Measurements from ENCODE around the gene IQSEC1.
A peak's percentile ranks its signal among the peaks of the same experiment; 100 is the strongest.

Gene IQSEC1

DNA sequence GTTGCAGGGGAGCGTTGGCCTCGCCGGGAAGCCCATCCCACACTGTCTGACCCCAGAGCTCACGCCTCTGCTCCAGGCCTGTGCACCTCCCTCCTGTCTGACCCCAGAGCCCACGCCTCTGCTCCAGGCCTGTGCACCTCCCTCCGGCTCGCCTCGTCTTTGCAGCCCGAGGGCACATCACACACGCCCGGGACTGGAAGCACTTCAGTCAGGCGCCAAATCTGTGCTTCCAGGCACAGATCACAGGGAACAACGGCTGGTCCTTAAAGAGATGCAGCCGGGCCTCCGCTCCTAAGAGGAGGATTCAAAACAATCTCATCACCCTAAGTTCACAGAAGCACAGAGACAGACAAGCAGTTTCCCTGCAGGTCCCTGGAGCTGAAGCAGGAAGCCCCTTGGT, 128.8 kb downstream of the IQSEC1 start:
- Histone ChIP-seq H3K36me3 (ENCODE audit: control insufficient read depth, insufficient read depth, low read length) (peaks cover 16% of the 10 kb centered on the region), H3K27ac (ENCODE audit: low read depth, low read length, severe bottlenecking) (peak overlapping the region; percentile 57), H3K4me3 (ENCODE audit: extremely low read depth, insufficient read depth, low read length, poor library complexity, severe bottlenecking) (no peak overlapping the region), H3K9me3 (ENCODE audit: control insufficient read depth, low read length) (no peaks in the 10 kb centered on the region), H3K4me1 (ENCODE audit: control insufficient read depth, insufficient read depth, low read length, poor library complexity, severe bottlenecking) (peaks cover 10% of the 10 kb centered on the region)
- WGBS, 2 experiments (ENCODE audit: insufficient coverage in 2 of 2), result 79 to 84% methylated on average over 11 to 15 of the region's 15 CpGs

DNA sequence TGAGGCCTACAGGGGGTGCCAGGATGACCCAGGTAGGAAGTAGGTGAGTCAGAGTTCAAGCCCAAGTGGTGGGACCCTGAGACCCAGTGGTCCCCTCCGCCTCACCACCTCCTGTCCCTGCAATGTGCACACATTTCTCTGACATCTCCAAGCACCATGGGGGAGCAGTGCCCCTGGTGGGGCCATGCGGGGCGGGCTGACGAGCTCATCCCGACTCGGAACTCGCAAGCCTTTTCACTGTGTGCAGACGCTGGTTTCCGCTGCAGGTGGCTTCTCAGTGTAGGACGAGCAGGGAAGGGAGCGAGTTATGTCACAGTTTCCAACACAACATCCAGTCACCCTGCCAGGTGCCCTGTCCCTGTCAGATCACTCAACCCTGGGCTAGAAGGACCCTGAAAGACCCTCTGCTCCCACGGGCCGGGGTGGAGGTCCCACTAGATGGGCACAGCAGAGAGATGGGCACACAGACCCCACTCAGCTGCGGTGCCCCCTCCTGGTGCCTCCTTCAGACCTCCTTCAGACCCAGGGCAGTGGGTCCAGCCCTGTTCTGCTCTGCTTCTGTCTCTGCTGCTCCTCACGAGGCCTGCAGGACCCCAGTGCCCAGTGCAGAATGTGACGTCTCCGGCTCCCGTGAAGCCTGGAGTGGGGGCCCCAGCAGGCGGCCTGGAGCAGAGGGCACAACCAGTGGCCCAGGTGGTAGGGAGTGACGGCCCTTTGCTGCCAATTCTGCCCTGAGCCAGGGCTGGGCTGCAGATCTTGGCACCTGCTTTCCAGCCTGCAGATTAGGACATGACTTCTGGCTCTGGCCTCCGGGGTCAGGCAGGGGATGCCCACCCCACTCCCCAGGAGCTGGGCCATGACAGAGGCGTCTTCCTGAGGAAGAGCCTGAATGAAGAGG, 129.9 kb downstream of the IQSEC1 start:
- Histone ChIP-seq H3K4me3 (ENCODE audit: extremely low read depth, insufficient read depth, low read length, poor library complexity, severe bottlenecking) (no peak overlapping the region), H3K9me3 (ENCODE audit: control insufficient read depth, low read length) (no peaks in the 10 kb centered on the region), H3K4me1 (ENCODE audit: control insufficient read depth, insufficient read depth, low read length, poor library complexity, severe bottlenecking) (peaks cover 10% of the 10 kb centered on the region), H3K36me3 (ENCODE audit: control insufficient read depth, insufficient read depth, low read length) (peaks cover 19% of the 10 kb centered on the region), H3K27ac (ENCODE audit: low read depth, low read length, severe bottlenecking) (no peak overlapping the region)
- WGBS, 2 experiments (ENCODE audit: insufficient coverage in 2 of 2), result 89 to 90% methylated on average over 18 to 19 of the region's 22 CpGs

DNA sequence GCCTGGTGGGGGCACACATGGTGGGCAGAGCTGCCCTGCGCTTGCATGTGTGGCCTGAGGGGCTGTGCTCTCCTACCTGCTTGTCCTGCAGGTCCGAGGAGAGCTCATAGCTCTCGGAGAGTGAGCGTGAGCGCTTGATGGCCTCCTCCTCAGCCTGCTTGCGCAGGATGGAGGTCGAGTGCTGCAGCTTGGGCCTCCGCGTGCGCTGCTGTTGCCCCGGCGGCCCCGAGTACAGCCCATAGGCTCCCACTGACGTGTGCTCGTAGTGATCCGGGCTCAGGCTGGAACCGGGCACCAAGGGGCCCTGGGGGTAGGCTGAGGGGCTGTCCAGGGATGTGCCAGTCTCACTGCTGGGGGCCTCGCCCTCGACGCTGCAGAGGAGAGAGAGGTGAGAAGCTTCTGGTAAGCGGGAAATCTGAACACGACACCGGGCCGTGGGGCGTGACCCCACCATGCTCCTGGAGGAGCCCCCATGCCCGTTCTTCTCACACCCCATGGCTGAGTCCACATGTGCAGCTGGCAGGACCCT, 131.7 kb downstream of the IQSEC1 start:
- H3K9me3 ChIP-seq (ENCODE audit: control insufficient read depth, low read length), result no peaks in the 10 kb centered on the region
- no peak overlapping the region for H3K4me3 ChIP-seq (ENCODE audit: extremely low read depth, insufficient read depth, low read length, poor library complexity, severe bottlenecking)
- peaks cover 10% of the 10 kb centered on the region for H3K4me1 ChIP-seq (ENCODE audit: control insufficient read depth, insufficient read depth, low read length, poor library complexity, severe bottlenecking)
- H3K27ac ChIP-seq (ENCODE audit: low read depth, low read length, severe bottlenecking), result no peak overlapping the region
- H3K36me3 ChIP-seq (ENCODE audit: control insufficient read depth, insufficient read depth, low read length), result peaks cover 30% of the 10 kb centered on the region
- 95 to 96% methylated on average over 19 to 26 of the region's 26 CpGs for WGBS, 2 experiments (ENCODE audit: insufficient coverage in 2 of 2)

DNA sequence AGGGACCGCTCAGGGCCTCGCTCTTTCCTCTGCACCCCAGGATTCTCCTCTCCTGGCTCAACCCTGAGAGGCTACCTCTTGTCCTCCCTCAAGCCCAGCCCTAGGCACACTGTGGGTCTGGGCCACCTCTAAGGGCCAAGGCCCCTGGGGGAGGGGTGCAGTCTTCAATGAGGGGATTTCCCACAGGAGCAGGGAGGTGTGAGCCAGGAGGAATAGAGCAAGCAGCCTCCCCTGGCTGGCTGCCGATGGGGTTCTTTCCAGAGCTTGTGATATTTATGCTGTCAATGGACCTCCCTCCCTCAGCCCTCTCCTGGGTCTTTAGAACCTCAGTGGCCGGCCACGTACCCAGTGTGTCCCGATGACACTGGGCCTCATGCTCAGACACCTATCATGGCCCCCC, 132.4 kb downstream of the IQSEC1 start:
- peaks cover 36% of the 10 kb centered on the region for H3K36me3 ChIP-seq (ENCODE audit: control insufficient read depth, insufficient read depth, low read length)
- H3K4me1 ChIP-seq (ENCODE audit: control insufficient read depth, insufficient read depth, low read length, poor library complexity, severe bottlenecking), result peaks cover 6% of the 10 kb centered on the region
- H3K9me3 ChIP-seq (ENCODE audit: control insufficient read depth, low read length), result no peaks in the 10 kb centered on the region
- no peak overlapping the region for H3K27ac ChIP-seq (ENCODE audit: low read depth, low read length, severe bottlenecking)
- WGBS, 2 experiments (ENCODE audit: insufficient coverage in 2 of 2), result 96% methylated on average over 4 to 6 of the region's 6 CpGs
- no peak overlapping the region for H3K4me3 ChIP-seq (ENCODE audit: extremely low read depth, insufficient read depth, low read length, poor library complexity, severe bottlenecking)

DNA sequence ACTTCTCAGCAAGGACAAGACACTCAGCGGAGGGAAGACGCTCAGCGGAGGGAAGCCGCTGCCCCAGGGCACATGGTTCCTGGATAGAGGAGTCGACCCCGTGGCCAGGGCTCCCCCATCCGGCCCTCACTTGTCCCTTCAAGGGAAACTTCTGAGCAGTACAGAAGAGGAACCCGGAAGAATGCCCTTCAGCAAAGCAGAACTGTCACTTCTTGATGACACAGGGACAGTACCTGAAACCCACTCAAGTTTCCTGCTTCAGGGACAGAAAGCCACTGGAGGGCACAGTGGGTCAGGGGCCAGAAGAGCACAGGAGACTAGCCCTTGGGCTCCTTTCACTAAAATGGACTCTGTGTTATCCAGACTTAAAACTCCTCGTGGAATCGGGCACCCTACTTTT, 134.1 kb downstream of the IQSEC1 start:
- H3K9me3 ChIP-seq (ENCODE audit: control insufficient read depth, low read length), result no peaks in the 10 kb centered on the region
- no peak overlapping the region for H3K4me3 ChIP-seq (ENCODE audit: extremely low read depth, insufficient read depth, low read length, poor library complexity, severe bottlenecking)
- H3K27ac ChIP-seq (ENCODE audit: low read depth, low read length, severe bottlenecking), result no peak overlapping the region
- peaks cover 45% of the 10 kb centered on the region for H3K36me3 ChIP-seq (ENCODE audit: control insufficient read depth, insufficient read depth, low read length)
- H3K4me1 ChIP-seq (ENCODE audit: control insufficient read depth, insufficient read depth, low read length, poor library complexity, severe bottlenecking), result peaks cover 9% of the 10 kb centered on the region
- 90 to 91% methylated on average over 10 of the region's 10 CpGs for WGBS, 2 experiments (ENCODE audit: insufficient coverage in 2 of 2)

DNA sequence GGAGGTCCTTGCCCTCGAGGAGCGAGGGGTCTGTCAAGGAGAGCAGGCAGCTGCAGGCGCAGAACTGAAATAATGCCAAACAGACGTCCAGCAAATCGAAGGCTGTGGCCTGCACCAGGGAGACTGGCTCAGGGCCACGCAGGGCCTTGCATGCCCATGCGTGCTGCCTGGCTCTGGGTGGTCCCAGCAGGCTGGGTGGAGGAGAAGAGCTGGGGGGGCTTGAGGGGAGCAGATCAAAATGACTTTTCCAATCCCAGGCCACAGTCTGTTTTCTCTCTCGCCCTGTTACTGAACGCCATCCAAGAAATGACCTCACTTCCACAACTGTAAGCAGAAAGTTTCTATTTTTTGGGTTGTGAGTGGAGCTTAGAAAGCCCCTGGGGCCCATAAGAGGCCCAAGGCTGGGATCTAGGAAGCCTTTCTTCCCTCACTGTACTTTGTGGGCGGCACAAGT, 134.9 kb downstream of the IQSEC1 start:
- no peaks in the 10 kb centered on the region for H3K9me3 ChIP-seq (ENCODE audit: control insufficient read depth, low read length)
- peaks cover 9% of the 10 kb centered on the region for H3K4me1 ChIP-seq (ENCODE audit: control insufficient read depth, insufficient read depth, low read length, poor library complexity, severe bottlenecking)
- no peak overlapping the region for H3K27ac ChIP-seq (ENCODE audit: low read depth, low read length, severe bottlenecking)
- no peak overlapping the region for H3K4me3 ChIP-seq (ENCODE audit: extremely low read depth, insufficient read depth, low read length, poor library complexity, severe bottlenecking)
- peaks cover 50% of the 10 kb centered on the region for H3K36me3 ChIP-seq (ENCODE audit: control insufficient read depth, insufficient read depth, low read length)
- WGBS, 2 experiments (ENCODE audit: insufficient coverage in 2 of 2), result 88 to 96% methylated on average over 7 to 9 of the region's 10 CpGs

DNA sequence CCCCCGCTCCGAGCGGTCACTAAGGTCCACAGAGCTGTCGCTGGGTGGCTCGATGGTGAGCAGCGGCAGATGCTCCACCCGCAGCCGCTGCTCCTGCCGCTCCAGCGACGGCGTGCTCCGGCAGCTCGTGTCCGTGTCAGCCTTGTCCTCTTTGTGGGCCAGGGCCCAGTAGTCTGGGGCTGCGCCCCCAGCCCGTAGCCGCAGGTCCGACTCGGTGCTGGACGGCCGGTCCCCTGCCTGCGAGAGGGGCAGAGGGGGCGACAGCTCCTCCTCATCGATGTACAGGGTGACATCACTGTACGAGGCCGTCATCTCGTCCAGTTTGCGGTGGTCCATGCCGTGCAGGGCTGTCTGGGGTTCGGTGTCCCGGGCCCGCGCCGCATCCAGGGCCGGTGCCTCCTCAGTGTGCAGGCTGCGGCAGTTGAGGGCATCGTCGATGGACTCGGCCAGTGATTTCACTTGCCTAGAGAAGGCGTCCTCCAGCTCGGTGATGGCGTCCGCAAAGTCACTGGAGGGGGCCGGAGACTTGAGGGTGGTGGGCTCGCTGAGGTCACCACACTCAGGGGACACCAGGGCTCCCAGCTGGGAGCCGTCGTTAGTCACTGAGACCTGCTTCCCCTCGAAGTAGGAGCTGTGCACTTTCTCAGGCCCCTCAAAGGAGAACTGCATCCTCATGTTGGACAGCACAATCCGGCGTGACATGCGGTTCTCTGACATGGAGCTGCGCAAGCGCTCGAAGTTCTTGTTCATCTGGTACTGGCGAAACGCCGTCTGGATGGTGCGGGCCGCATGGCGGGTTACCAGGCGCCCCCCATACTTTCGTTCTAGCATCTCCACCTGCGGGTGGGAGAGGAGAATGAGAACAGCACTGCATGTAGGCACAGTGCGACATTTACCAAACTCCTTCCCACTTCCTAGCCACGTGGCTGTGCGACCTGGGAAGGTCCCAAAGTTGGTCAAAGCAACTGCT, 137.1 kb downstream of the IQSEC1 start:
- 95 to 96% methylated on average over 61 to 66 of the region's 67 CpGs for WGBS, 2 experiments (ENCODE audit: insufficient coverage in 2 of 2)

DNA sequence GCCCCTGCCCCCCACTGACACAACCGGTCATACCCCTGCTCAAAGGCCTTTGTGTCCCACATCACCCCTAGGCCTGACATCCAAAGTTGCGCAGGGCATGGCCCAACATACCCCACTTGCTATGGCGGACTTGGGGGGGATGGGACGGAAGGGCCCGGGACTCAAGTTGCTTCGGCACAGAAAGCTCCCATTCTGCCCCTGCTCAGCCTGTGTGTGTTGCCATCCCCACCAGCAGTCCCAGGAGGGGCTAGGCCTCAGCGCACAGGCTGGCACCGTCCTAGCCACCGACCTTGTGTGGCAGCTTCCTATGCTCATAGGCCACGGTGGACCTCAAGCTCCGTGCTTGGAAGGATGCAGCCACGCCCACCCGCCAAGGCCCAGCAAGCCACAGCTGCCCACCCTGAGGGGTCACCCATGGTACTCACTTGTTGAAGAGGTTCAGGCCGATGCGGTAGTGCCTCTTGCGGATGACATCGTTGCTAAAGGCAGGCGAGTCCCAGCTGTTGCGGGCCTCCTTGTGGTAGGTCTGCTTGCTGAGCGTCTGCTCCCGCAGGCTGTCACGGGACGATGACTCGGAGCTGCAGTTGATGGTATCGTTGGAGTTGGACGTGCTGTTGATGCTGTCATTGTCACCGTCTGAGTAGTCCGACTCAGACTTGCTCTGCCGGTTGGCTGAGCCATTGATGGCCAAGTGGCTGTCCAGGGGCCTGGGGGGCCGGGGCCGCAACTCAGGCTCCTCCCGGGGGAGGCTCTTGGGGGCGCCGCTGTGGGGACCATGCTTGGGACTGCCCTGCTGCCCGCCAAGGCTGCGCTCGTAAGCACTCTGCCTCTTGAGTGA, 138.0 kb downstream of the IQSEC1 start:
- H3K9me3 ChIP-seq (ENCODE audit: control insufficient read depth, low read length), result no peaks in the 10 kb centered on the region
- no peak overlapping the region for H3K4me3 ChIP-seq (ENCODE audit: extremely low read depth, insufficient read depth, low read length, poor library complexity, severe bottlenecking)
- peaks cover 9% of the 10 kb centered on the region for H3K4me1 ChIP-seq (ENCODE audit: control insufficient read depth, insufficient read depth, low read length, poor library complexity, severe bottlenecking)
- H3K36me3 ChIP-seq (ENCODE audit: control insufficient read depth, insufficient read depth, low read length), result peaks cover 56% of the 10 kb centered on the region
- no peak overlapping the region for H3K27ac ChIP-seq (ENCODE audit: low read depth, low read length, severe bottlenecking)
- WGBS, 2 experiments (ENCODE audit: insufficient coverage in 2 of 2), result 95 to 96% methylated on average over 34 to 36 of the region's 37 CpGs

More for the DNA sequence above, 137.1 kb downstream of the IQSEC1 start:
- H3K9me3 ChIP-seq (ENCODE audit: control insufficient read depth, low read length), result no peaks in the 10 kb centered on the region
- H3K4me3 ChIP-seq (ENCODE audit: extremely low read depth, insufficient read depth, low read length, poor library complexity, severe bottlenecking), result no peak overlapping the region
- peaks cover 59% of the 10 kb centered on the region for H3K36me3 ChIP-seq (ENCODE audit: control insufficient read depth, insufficient read depth, low read length)
- H3K27ac ChIP-seq (ENCODE audit: low read depth, low read length, severe bottlenecking), result no peak overlapping the region
- peaks cover 9% of the 10 kb centered on the region for H3K4me1 ChIP-seq (ENCODE audit: control insufficient read depth, insufficient read depth, low read length, poor library complexity, severe bottlenecking)

DNA sequence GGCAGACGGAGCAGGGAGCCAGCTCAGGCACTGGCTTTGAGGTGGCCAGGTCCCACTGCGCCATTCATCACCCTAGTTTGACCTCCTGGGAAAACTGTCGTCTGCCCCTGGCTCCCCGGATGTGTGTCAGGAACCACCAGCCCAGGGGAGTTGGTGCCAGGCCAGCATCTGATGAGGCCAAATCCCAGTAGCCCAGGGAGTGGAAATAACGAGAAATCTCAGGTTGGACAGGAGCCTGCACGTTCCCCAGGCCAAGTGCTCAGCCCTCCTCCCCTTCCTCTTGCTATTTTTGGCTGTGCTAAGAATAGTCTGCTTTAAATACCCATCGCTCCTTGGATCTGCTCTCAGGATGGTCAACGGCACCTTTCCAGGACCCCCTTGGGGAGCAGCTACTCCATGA, 138.8 kb downstream of the IQSEC1 start:
- Histone ChIP-seq H3K4me3 (ENCODE audit: extremely low read depth, insufficient read depth, low read length, poor library complexity, severe bottlenecking) (no peak overlapping the region), H3K27ac (ENCODE audit: low read depth, low read length, severe bottlenecking) (no peak overlapping the region), H3K4me1 (ENCODE audit: control insufficient read depth, insufficient read depth, low read length, poor library complexity, severe bottlenecking) (peaks cover 9% of the 10 kb centered on the region), H3K36me3 (ENCODE audit: control insufficient read depth, insufficient read depth, low read length) (peaks cover 53% of the 10 kb centered on the region), H3K9me3 (ENCODE audit: control insufficient read depth, low read length) (no peaks in the 10 kb centered on the region)
- WGBS, 2 experiments (ENCODE audit: insufficient coverage in 2 of 2), result 83 to 91% methylated on average over 7 to 8 of the region's 8 CpGs

DNA sequence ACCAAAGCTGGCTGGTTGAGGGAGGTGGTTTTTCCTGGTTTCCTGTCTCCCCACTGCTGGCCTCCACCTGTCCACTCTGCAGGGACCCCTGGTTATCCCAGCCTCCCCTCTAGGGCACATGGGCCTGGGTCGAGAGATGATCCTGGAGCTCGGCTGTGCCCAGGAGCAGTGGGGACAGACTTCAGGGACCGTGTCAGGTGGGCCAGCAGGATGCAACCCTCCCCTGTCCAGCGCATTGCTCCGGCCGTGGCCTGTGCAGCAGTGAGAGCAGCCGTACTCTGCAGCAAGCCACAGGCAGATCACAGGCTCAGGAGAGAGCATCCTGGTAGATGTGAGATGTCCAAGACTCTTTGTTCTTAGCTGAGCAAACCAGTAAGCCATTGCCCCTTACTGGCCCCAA, 139.3 kb downstream of the IQSEC1 start:
- peaks cover 53% of the 10 kb centered on the region for H3K36me3 ChIP-seq (ENCODE audit: control insufficient read depth, insufficient read depth, low read length)
- H3K27ac ChIP-seq (ENCODE audit: low read depth, low read length, severe bottlenecking), result no peak overlapping the region
- 89 to 91% methylated on average over 6 to 7 of the region's 7 CpGs for WGBS, 2 experiments (ENCODE audit: insufficient coverage in 2 of 2)
- H3K4me3 ChIP-seq (ENCODE audit: extremely low read depth, insufficient read depth, low read length, poor library complexity, severe bottlenecking), result no peak overlapping the region
- peaks cover 9% of the 10 kb centered on the region for H3K4me1 ChIP-seq (ENCODE audit: control insufficient read depth, insufficient read depth, low read length, poor library complexity, severe bottlenecking)
- no peaks in the 10 kb centered on the region for H3K9me3 ChIP-seq (ENCODE audit: control insufficient read depth, low read length)
